Skeletal muscle cell (primary cell): ENCODE data around the gene MAP7D2.

ENCODE experiments used
- DNase-seq: peaks from one replicate; pipeline ENCODE4 v3.0.0-alpha.2; 2010; ENCODE audit warnings: low read depth
- H3K4me3 ChIP-seq: 2 replicates; pipeline ENCODE4 v1.5.1; 2011; ENCODE audit warnings: low read depth, mild to moderate bottlenecking, control low read depth, low read length, moderate library complexity

Gene MAP7D2

GRCh38 chrX:19990556-19991349 lies 126.0 kb downstream of the MAP7D2 start, which contains the start of gene BCLAF3:
TSS of gene BCLAF3 (minus strand) at chrX:19991061. CDS start at chrX:19970264, 20,797 bp downstream.
- peak; percentile 53 for DNase-seq
- H3K4me3 ChIP-seq, result peak within 1 kb of the TSS; percentile 69

GRCh38 chrX:19990151-19990555 lies 126.6 kb downstream of the MAP7D2 start:
- DNase-seq, result no peak

GRCh38 chrX:19987856-19988255 lies 128.9 kb downstream of the MAP7D2 start:
- DNase-seq, result no peak
- H3K4me3 ChIP-seq, result no peak overlapping the region

More at GRCh38 chrX:19990151-19990555, 126.6 kb downstream of the MAP7D2 start:
- peak overlapping the region; percentile 69 for H3K4me3 ChIP-seq

GRCh38 chrX:19986531-19986930 lies 130.2 kb downstream of the MAP7D2 start:
- DNase-seq, result no peak
- H3K4me3 ChIP-seq, result no peak overlapping the region

DNA sequence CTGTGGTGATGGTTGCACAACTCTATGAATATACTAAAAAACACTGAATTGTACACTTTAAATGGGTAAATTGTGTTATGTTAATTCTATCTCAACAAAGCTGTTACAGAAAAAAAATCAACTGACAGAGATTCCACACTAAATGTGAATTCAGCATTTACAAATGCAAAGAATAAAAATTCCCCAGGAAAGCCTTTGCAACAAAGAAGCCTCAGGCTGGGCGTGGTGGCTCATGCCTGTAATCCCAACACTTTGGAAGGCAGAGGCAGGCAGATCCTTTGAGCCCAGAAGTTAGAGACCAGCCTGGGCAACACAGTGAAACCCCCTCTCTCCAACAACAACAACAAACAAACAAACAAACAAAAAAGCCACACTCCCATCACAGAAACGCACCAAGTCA lies 134.8 kb downstream of the MAP7D2 start:
- no peak for DNase-seq
- H3K4me3 ChIP-seq, result no peak overlapping the region

- no peak for DNase-seq
- H3K4me3 ChIP-seq, result no peak overlapping the region
These were observed 140.9 kb downstream of the MAP7D2 start for GRCh38 chrX:19975845-19976244.

DNA sequence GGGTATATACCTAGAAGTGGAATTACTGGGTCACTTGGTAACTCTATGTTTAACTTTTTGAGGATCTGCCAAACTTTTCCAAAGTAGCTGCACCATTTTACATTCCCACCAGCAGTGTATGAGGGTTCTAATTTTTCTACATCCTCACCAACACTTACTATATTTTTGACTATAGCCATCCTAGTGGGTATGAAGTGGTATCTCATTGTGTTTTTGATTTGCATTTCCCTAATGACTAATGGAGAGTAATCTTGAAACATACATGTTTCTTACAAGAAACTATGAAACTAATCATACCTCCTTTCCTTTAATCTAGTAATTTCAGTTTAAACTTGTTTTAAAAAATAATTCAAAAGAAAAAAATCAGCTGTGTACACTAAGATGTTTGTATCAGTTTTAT lies 143.7 kb downstream of the MAP7D2 start:
- DNase-seq, result no peak
- H3K4me3 ChIP-seq, result no peak overlapping the region

DNA sequence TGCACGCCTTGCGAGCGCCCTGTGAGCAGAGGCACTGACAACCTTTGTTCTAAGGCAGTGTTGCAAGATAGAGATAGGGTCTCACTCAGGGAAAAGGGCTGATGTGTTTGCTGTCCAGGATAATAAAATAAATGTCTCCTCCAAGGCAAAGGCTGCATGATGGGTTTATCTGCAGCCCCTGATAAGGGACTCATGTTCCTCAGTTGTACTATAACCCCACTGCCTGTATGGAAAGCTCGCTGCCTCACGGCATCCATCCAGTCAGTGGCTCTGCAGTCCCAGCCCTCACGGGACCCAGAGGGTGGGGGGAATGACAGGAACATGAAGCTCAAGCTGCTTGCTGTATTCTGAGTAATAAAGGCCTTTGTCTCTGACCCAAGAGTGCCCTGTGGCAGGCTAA lies 148.4 kb downstream of the MAP7D2 start:
- H3K4me3 ChIP-seq, result no peak overlapping the region
- no peak for DNase-seq

DNA sequence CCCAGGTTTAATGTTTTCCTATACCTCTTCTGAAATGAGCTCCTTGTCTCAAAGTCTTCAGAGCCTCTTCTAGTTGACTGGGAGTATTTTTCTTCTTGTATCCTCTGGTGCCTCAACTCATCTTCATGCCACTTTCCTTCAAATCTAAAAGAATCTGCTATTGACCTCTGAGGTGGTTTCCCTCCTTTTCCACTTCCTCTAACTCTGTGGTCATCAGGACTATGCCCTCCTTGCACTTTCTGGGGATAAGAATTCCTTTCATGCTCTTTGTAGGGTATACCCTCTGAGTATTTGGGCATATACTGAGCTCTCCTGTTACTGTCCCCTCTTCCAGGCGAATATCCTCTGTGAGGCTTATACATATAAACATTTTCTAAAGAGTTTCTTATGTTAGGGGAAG lies 150.7 kb downstream of the MAP7D2 start:
- no peak overlapping the region for H3K4me3 ChIP-seq
- DNase-seq, result no peak

DNA sequence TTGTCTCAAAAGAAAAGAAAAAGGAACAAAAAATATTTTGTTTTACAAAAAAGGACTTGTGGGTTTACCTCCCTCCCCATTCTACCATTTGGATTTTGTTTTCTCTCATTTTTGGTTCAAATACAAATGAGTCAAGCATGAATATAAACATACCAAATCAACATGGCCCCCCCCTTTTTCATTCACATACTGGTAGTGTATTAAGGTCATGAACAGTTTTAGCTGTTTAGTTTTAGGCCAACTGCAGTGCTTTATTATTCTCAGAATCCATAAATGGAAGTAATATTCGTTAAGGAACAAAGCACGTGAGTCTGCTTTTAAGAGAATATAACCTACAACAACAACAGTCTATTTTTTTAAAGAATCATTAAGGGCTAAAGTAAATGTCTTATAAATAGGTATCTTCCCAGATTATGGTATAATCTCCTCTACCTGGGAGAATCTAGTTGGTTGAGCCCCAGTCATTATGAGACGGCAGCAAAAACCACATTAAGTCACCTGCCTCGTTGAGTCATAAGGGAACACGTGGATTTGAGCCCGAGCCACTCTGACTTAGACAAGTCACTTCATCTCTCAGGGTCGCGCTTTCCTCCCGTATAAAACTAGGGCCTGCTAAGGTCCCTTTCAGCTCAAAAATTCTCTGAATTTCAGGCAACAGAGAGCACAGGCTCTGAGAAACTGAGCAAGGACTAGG lies 152.5 kb downstream of the MAP7D2 start:
- no peak overlapping the region for H3K4me3 ChIP-seq
- no peak for DNase-seq

DNA sequence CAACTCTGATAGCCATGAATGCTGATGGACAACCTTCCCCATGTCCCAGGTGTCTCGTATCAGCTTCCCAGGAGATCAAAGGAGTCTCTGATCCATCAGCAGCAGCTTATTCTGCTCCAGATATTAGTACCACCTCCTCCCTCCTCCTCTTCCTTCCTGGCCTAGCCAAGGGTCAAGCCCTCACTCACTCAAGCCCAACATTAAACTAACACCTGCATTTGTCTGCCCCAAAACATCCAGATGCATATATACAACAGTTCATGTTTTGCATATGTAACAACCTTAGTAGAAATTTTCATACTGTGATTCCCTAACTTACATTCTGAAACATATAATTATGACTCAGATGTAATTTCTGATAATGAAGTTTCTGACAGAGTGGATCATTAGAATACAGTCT lies 155.8 kb downstream of the MAP7D2 start:
- H3K4me3 ChIP-seq, result no peak overlapping the region
- DNase-seq, result no peak

DNA sequence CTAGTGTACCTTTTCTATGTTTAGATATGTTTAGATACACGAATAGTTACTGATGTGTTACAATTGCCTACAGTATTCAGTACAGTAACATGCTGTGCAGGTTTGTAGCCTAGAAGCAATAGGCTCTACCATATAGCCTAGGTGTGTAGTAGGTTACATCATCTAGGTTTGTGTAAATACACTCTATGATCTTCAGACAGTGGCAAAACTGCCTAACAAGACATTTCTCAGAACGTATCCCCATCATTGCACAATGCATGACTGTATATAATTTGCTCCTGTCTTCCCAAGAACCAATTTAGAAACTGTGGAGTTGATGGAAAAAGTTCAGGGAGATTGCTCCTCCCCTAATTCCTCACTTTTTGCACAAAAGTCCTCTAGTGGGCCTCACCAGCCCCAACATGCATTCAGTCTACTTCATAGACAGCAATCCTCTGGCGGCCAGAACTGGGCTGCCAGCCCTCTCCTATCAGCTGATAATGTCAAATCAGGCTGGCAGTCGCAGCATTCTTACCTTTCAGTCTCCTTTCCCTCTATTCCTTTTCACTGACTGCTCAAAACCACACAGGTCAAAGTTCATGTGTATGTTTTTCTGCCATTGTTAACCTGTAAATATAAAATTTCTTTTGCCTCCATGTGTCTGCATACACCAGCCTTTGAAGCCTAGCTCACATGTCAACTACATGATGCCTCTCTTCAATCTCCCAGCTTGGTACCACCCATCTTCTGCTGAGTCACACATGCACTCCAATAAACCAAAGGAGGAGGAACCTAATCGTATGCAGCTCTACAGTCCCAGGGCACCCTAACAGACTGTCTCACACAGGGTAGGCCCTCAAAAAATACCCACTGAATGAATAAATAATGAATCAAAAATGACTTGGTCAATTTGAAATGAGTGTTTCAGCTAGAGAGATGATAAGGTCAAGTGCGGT lies 157.9 kb downstream of the MAP7D2 start:
- no peak for DNase-seq

GRCh38 chrX:19956923-19957322 lies 159.8 kb downstream of the MAP7D2 start:
- DNase-seq, result no peak
- H3K4me3 ChIP-seq, result no peak overlapping the region

More for the DNA sequence above, 157.9 kb downstream of the MAP7D2 start:
- no peak overlapping the region for H3K4me3 ChIP-seq
